Fibroblast of lung (primary cell): ENCODE results near the gene ATP1B3. TPM values are rescaled to one million over a fixed set of nuclear protein-coding genes. Genes with fewer than 3 reads are reported as not detected.

Experiments used
- DNase-seq, 2 donors: peaks; one replicate each; pipeline versions ENCODE4 v3.0.0 to v3.0.0-alpha.2; 2010; ENCODE audit warnings: low read depth in 2 of 2
- H2AFZ ChIP-seq: 2 replicates; pipeline ENCODE4 v1.5.1; 2012; ENCODE audit warnings: low read length, control low read depth, inconsistent platforms
- H3K27ac ChIP-seq: 2 replicates; pipeline ENCODE4 v1.5.1; 2011; ENCODE audit warnings: low read length, control low read depth; ENCODE audit not compliant: insufficient read depth
- H3K27me3 ChIP-seq: 2 replicates; pipeline ENCODE4 v1.5.1; 2011; ENCODE audit warnings: mild to moderate bottlenecking, low read length; ENCODE audit not compliant: control insufficient read depth, insufficient read depth
- H3K36me3 ChIP-seq: 2 replicates; pipeline ENCODE4 v1.5.1; 2011; ENCODE audit warnings: low read length; ENCODE audit not compliant: control insufficient read depth, insufficient read depth
- H3K4me1 ChIP-seq: 2 replicates; pipeline ENCODE4 v1.5.1; 2011; ENCODE audit warnings: low read length; ENCODE audit not compliant: control insufficient read depth, insufficient read depth; ENCODE audit errors: extremely low read depth
- H3K4me2 ChIP-seq: 2 replicates; pipeline ENCODE4 v1.5.1; 2011; ENCODE audit warnings: low read length, control low read depth; ENCODE audit not compliant: insufficient read depth; ENCODE audit errors: extremely low read depth
- H3K4me3 ChIP-seq, 4 experiments: fragments of 200-600 bp in 1 of 4; sonication (generic) in 1 of 4; replicated peaks in 1 of 4; 2 replicates each; pipeline ENCODE4 v1.5.1; 2011 to 2016; ENCODE audit warnings: low read length in 4 of 4, low read depth in 3 of 4, mild to moderate bottlenecking in 3 of 4, control low read depth in 2 of 4, inconsistent platforms in 1 of 4, mixed read lengths in 1 of 4; ENCODE audit not compliant: insufficient read depth in 1 of 4; ENCODE audit errors: control extremely low read depth in 1 of 4
- H3K79me2 ChIP-seq: 2 replicates; pipeline ENCODE4 v1.5.1; 2012; ENCODE audit warnings: mild to moderate bottlenecking, low read length, inconsistent platforms; ENCODE audit not compliant: control insufficient read depth, insufficient read depth
- H3K9ac ChIP-seq: 2 replicates; pipeline ENCODE4 v1.5.1; 2011; ENCODE audit warnings: mild to moderate bottlenecking, low read length, control low read depth; ENCODE audit not compliant: insufficient read depth
- H3K9me3 ChIP-seq: 2 replicates; pipeline ENCODE4 v1.5.1; 2012; ENCODE audit warnings: low read depth, low read length; ENCODE audit not compliant: control insufficient read depth, insufficient read depth
- H4K20me1 ChIP-seq: 2 replicates; pipeline ENCODE4 v1.5.1; 2011; ENCODE audit warnings: low read length; ENCODE audit not compliant: control insufficient read depth, insufficient read depth; ENCODE audit errors: extremely low read depth
- CTCF ChIP-seq, 2 donors: IDR thresholded peaks in 1 of 2; conservative IDR thresholded peaks in 1 of 2; 1 replicate in 1 of 2; 2 replicates in 1 of 2; pipeline ENCODE4 v1.5.1; 2011 to 2012; ENCODE audit warnings: low read length in 2 of 2, control low read depth in 1 of 2, inconsistent platforms in 1 of 2, low read depth in 1 of 2, mild to moderate bottlenecking in 1 of 2
- EZH2 ChIP-seq: IDR thresholded peaks from 2 replicates; pipeline ENCODE4 v1.5.1; 2012; ENCODE audit warnings: low read length, control low read depth, mild to moderate bottlenecking; ENCODE audit errors: missing control alignments
- polyA plus RNA-seq, 2 donors: library from polyadenylated mRNA; depleted of rRNA in 1 of 2; stranded (reverse) in 1 of 2; unstranded in 1 of 2; fragments of >200 nt; gene quantifications; 2 replicates each; pipeline ENCODE4 v1.2.1, GENCODE V29; 2011 to 2012; ENCODE audit warnings: missing spikeins in 1 of 2
- total RNA-seq: library from RNA; depleted of rRNA; stranded (reverse); fragments of >200 nt; gene quantifications from 2 replicates; pipeline ENCODE4 v1.2.1, GENCODE V29; 2014

ATP1B3 gene
- total and polyA plus RNA-seq, 2 donors (not counting 1 experiment from before 2014, with no cell fraction given): 55.8 to 243 TPM

DNA sequence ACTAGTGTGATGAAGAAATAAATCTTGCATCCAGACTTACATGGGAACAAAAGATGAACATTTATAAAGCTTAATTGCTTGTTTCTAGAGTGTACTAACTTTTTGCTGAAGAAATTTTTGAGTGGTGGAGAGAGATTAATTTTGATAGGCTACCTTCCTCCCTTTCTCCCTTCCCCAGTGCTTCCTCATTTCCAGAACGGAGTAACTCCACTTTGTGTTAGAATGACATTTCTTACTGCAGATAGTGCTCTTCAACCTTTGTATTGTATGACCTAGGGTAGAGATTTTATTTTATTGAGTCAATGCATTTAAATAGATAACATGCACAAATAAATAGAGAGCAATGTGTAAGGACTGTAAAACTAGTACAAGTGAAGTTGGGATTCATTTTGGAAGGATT is 1.9 kb downstream of the ATP1B3 start:
- Histone ChIP-seq H4K20me1 (no peaks in the 10 kb centered on the region), H2AFZ (no peak overlapping the region), H3K4me1 (peaks cover 4% of the 10 kb centered on the region), H3K27ac (peak overlapping the region; percentile 86), H3K4me3 (peak overlapping the region; percentile 69 to 92 (median 80)), H3K9me3 (no peaks in the 10 kb centered on the region), H3K4me2 (peak overlapping the region; percentile 90), H3K27me3 (no peaks in the 10 kb centered on the region), H3K36me3 (no peaks in the 10 kb centered on the region), H3K9ac (no peak overlapping the region), H3K79me2 (peaks cover 60% of the 10 kb centered on the region)
- DNase-seq: no peak
- TF ChIP-seq EZH2 (no peak), CTCF (conservative IDR thresholded peaks at IDR 0.05 in 1 of 2, IDR thresholded peaks at IDR 0.05 in 1 of 2; ENCODE audit: low read depth in 1 of 2, low read length in 2 of 2) (no peak)

GRCh38 chr3:141878817-141879216 is 2.4 kb downstream of the ATP1B3 start:
- no peaks in the 10 kb centered on the region for H3K36me3 ChIP-seq
- no peak overlapping the region for H2AFZ ChIP-seq
- H3K27me3 ChIP-seq: no peaks in the 10 kb centered on the region
- H3K4me1 ChIP-seq: peaks cover 4% of the 10 kb centered on the region
- peaks cover 64% of the 10 kb centered on the region for H3K79me2 ChIP-seq
- TF ChIP-seq CTCF (conservative IDR thresholded peaks at IDR 0.05 in 1 of 2, IDR thresholded peaks at IDR 0.05 in 1 of 2; ENCODE audit: low read depth in 1 of 2, low read length in 2 of 2) (no peak), EZH2 (no peak)
- no peak overlapping the region for H3K9ac ChIP-seq
- H3K27ac ChIP-seq: no peak overlapping the region
- H3K4me3 ChIP-seq: peak overlapping the region; percentile 69 to 92 (median 80)
- peak overlapping the region; percentile 90 for H3K4me2 ChIP-seq
- no peaks in the 10 kb centered on the region for H4K20me1 ChIP-seq
- no peaks in the 10 kb centered on the region for H3K9me3 ChIP-seq
- DNase-seq: peak; percentile 26 to 53

GRCh38 chr3:141881702-141882101 is 5.3 kb downstream of the ATP1B3 start:
- Histone ChIP-seq H3K4me1 (peaks cover 4% of the 10 kb centered on the region), H3K27me3 (no peaks in the 10 kb centered on the region), H3K27ac (no peak overlapping the region), H4K20me1 (no peaks in the 10 kb centered on the region), H3K9me3 (no peaks in the 10 kb centered on the region), H3K36me3 (no peaks in the 10 kb centered on the region), H2AFZ (no peak overlapping the region), H3K4me3 (no peak overlapping the region), H3K9ac (no peak overlapping the region), H3K4me2 (no peak overlapping the region), H3K79me2 (peaks cover 91% of the 10 kb centered on the region)
- DNase-seq: no peak
- TF ChIP-seq EZH2 (no peak), CTCF (conservative IDR thresholded peaks at IDR 0.05 in 1 of 2, IDR thresholded peaks at IDR 0.05 in 1 of 2; ENCODE audit: low read depth in 1 of 2, low read length in 2 of 2) (no peak)
